Bronchial epithelial cell (primary cell): Measurements from ENCODE around the gene CNRIP1. TPM values are rescaled to one million over a fixed set of nuclear protein-coding genes. Genes with fewer than 3 reads are reported as not detected.
A peak's percentile ranks its signal among the peaks of the same experiment; 100 is the strongest.
"Not testable (repeated sequence)": the region's sequence is repeated elsewhere in the genome, so short reads cannot be mapped to it uniquely, and the experiment has no call there.

Experiments
- DNase-seq: peaks from one replicate; pipeline ENCODE4 v3.0.0-alpha.2; 2010; ENCODE audit warnings: low read depth
- FAIRE-seq: peaks from 2 replicates; lab custom pipeline; 2011; peaks lifted over from hg19 to GRCh38; lab: Jason Lieb, UNC
- H3K27me3 ChIP-seq: 2 replicates; pipeline ENCODE4 v1.5.1; 2011; ENCODE audit warnings: low read length; ENCODE audit not compliant: control insufficient read depth, insufficient read depth
- H3K36me3 ChIP-seq: 2 replicates; pipeline ENCODE4 v1.5.1; 2011; ENCODE audit warnings: low read length; ENCODE audit not compliant: control insufficient read depth, insufficient read depth
- H3K4me3 ChIP-seq: 2 replicates; pipeline ENCODE4 v1.5.1; 2011; ENCODE audit warnings: mild to moderate bottlenecking, low read depth, low read length, control low read depth
- total RNA-seq: library from RNA; depleted of rRNA; stranded (reverse); fragments of >200 nt; gene quantifications from 2 replicates; pipeline ENCODE4 v1.2.1, GENCODE V29; 2014
- TF ChIP-seq, protein P1 (sequence below): IDR thresholded peaks from 2 replicates; pipeline ENCODE4 v1.5.1; 2011; ENCODE audit warnings: mild to moderate bottlenecking, moderate library complexity, low read length, control low read depth, inconsistent platforms; ENCODE audit not compliant: insufficient read depth, severe bottlenecking

The CNRIP1 gene
- total RNA-seq, 1 donor from 2014 or later = 0.26 TPM

DNA sequence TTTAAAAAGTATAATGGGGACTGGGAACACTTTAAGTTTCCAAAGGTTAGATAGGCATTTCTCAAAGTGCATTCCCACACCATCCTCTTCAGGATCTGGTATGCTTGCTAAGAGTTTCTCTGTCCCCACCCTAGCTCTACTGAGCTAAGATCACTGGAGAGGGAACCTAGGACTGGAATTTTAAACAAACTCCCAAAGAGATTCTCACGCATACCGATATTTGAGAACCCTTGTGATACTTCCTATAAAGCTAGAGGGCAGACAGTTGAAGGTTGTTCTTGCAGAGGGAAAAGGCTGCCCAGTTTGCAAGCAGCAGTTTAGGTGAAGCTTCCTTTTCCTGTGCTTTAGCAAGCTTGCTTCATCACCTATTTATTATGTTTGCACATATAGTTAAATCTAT is 3.6 kb downstream of the CNRIP1 start:
- FAIRE-seq = no peak
- Histone ChIP-seq H3K27me3 (peaks cover 7% of the 10 kb centered on the region), H3K4me3 (no peak overlapping the region), H3K36me3 (no peaks in the 10 kb centered on the region)
- TF ChIP-seq, protein P1, sequence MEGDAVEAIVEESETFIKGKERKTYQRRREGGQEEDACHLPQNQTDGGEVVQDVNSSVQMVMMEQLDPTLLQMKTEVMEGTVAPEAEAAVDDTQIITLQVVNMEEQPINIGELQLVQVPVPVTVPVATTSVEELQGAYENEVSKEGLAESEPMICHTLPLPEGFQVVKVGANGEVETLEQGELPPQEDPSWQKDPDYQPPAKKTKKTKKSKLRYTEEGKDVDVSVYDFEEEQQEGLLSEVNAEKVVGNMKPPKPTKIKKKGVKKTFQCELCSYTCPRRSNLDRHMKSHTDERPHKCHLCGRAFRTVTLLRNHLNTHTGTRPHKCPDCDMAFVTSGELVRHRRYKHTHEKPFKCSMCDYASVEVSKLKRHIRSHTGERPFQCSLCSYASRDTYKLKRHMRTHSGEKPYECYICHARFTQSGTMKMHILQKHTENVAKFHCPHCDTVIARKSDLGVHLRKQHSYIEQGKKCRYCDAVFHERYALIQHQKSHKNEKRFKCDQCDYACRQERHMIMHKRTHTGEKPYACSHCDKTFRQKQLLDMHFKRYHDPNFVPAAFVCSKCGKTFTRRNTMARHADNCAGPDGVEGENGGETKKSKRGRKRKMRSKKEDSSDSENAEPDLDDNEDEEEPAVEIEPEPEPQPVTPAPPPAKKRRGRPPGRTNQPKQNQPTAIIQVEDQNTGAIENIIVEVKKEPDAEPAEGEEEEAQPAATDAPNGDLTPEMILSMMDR = no peak
- DNase-seq = no peak

DNA sequence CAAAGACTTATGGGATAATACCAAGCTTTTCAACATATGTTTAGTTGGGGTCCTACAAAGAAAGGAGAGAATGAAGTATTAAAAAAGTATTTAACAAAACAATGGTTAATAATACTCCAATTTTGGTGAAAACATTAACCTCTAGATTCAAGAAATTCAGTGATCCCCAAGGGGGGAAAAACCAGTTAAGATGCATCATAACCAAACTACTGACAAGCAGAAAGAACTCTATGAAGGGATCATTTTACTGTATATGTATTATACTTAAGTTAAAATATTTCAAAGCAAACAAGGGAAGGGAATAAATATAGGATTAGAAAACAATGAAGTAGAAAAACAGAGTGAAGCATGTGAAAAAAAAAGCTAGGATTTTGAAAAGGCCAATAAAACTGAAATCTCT is 8.7 kb downstream of the CNRIP1 start:
- DNase-seq = no peak
- TF ChIP-seq, protein P1 = no peak
- no peaks in the 10 kb centered on the region for H3K27me3 ChIP-seq
- no peak for FAIRE-seq
- no peaks in the 10 kb centered on the region for H3K36me3 ChIP-seq
- no peak overlapping the region for H3K4me3 ChIP-seq

GRCh38 chr2:68309426-68309825 is 10.3 kb downstream of the CNRIP1 start:
- TF ChIP-seq, protein P1 = no peak
- no peak for DNase-seq
- H3K36me3 ChIP-seq = no peaks in the 10 kb centered on the region
- no peak overlapping the region for H3K4me3 ChIP-seq
- FAIRE-seq = no peak
- H3K27me3 ChIP-seq = no peaks in the 10 kb centered on the region

GRCh38 chr2:68303902-68304272 is 15.9 kb downstream of the CNRIP1 start:
- H3K4me3 ChIP-seq, DNase-seq, FAIRE-seq, H3K27me3 ChIP-seq, H3K36me3 ChIP-seq: not testable (repeated sequence)

- DNase-seq (no peak), FAIRE-seq (no peak)
- TF ChIP-seq, protein P1 = no peak
- no peak overlapping the region for H3K4me3 ChIP-seq
- no peaks in the 10 kb centered on the region for H3K27me3 ChIP-seq
- H3K36me3 ChIP-seq = no peaks in the 10 kb centered on the region
These were observed 16.5 kb downstream of the CNRIP1 start for GRCh38 chr2:68303033-68303901.

GRCh38 chr2:68302281-68302875 is 17.4 kb downstream of the CNRIP1 start:
- Histone ChIP-seq H3K36me3 (no peaks in the 10 kb centered on the region), H3K4me3 (no peak overlapping the region), H3K27me3 (no peaks in the 10 kb centered on the region)
- DNase-seq (peak; percentile 49), FAIRE-seq (no peak)
- TF ChIP-seq, protein P1 = no peak
